NCI-H1092 (cell line): Measurements from ENCODE around the gene IL17RB.

ENCODE experiments used
- DNase-seq: peaks from one replicate; lab custom pipeline; 2025; lab: John Stamatoyannopoulos, UW

IL17RB gene, protein sequence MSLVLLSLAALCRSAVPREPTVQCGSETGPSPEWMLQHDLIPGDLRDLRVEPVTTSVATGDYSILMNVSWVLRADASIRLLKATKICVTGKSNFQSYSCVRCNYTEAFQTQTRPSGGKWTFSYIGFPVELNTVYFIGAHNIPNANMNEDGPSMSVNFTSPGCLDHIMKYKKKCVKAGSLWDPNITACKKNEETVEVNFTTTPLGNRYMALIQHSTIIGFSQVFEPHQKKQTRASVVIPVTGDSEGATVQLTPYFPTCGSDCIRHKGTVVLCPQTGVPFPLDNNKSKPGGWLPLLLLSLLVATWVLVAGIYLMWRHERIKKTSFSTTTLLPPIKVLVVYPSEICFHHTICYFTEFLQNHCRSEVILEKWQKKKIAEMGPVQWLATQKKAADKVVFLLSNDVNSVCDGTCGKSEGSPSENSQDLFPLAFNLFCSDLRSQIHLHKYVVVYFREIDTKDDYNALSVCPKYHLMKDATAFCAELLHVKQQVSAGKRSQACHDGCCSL

DNA sequence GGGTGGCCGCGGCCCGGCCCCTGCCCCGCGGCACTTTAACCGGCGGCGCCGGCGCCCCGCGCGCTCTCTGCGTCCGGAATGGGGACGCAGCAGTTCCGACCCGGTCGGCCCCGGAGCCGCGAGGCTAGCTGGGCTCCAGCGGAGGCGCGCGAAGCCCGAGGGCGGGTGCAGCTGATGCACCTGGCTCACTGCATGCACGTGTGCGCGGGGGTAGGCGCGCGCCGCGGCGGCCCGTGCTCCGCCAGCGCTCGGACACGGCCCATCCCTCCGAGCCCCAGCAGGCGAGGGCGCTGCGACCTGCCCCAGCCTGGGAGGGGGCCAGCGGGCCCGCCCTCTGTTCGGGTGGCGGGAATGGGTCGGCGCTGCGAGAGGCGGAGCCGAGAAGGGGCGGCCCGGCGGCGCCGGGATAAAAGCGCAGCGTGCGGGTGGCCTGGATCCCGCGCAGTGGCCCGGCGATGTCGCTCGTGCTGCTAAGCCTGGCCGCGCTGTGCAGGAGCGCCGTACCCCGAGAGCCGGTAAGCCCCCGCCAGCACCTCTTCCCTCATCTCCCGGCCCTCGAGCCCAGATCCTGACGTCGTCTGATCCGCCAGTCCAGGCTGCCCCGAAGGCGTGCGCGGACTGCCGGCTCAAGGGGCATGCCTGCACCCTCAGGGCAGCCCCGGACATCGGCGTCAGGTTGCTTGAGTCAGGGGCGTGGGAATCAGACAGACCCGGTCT is at the start of gene IL17RB, which contains the start of gene CHDH:
TSS of gene IL17RB (plus strand) at position 435 of the 717 bp plus-strand sequence. CDS start at position 456, 21 bp downstream.
TSS of gene CHDH (minus strand) at position 286 of the 717 bp plus-strand sequence. CDS start 22,411 bp downstream, outside the sequence.
- no peak for DNase-seq

DNA sequence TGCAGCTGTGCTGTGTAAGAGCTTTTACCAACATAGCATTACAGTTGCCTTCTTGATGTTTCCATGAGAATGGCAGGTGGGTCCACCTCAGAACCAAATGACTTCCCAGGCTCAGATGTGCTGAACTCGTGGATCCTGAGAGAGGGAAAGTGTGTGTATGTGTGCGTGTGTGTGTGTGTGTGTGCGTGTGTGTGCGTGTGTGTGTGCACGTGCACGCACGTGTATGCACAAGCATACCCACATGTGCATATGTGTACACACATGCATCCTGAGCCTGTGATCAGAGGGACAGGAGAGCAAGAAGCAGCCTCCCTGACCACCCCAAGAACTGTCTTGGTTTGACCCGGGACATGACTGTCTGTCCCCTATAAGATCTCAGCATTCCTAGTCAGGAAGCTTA is 48.2 kb upstream of the IL17RB start:
- no peak for DNase-seq

DNA sequence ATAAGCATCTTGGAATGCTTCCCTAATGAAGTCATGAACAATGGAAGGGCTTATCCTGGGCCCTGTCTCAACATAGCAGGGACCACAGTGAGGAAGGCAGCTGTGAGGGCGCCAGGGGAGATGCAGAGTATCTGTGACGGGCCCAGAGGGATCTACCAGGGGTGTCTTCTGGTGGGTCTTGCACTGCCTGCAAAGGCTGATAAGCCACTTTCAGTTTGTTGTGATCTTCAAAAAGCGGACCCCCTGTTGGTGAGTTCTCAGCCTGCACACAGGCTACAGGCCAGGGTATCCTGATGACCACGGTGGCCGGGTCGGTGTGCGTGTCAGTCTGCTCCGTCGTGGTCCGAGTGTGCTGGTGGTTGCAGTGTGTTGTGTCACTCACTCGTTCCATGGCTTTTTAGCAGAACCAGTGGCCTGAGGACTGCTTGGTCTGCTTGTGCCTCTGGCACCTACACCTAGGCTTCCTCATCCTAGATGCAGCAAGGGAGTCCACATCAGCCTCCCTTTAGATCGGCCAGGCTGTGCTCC is 47.0 kb upstream of the IL17RB start:
- no peak for DNase-seq

DNA sequence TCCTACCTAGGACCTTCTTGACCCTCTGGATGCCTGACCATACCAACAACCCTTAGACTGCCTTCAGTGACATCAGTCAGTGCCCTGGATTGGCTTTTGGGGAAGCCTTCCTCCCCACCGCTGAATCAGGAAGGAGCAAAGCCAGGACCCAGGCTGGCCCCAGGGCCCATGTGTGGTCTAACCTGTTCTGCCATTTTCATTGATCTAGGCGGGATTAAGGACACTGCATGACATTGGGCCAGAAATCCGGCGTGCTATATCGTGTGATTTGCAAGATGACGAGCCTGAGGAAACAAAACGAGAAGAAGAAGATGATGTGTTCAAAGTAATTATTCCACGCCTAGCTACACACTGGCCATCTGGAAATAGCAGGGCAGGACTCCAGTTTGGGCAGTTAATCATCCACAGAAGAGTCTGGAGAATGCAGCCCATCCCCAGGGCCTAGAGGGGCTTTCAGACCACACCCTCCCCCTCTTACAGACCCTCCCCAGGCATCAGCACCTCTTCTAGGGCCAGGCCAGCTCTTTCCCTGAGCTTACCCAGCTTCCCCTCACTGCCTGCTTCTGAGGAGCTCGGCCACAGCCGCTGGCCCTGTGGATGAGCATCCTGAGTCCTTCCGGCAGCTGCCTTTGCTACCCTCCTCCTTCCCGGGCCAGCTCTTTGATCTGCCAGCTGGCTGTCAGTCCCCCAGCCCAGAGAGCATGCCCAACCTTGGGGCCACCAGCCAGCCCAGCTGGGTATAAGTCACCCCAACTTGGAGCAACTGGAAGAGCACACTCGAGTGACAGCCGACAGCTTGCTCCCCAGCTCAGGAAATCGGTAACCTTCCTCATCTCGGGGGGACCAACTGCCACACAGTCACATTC is 46.1 kb upstream of the IL17RB start:
- no peak for DNase-seq

DNA sequence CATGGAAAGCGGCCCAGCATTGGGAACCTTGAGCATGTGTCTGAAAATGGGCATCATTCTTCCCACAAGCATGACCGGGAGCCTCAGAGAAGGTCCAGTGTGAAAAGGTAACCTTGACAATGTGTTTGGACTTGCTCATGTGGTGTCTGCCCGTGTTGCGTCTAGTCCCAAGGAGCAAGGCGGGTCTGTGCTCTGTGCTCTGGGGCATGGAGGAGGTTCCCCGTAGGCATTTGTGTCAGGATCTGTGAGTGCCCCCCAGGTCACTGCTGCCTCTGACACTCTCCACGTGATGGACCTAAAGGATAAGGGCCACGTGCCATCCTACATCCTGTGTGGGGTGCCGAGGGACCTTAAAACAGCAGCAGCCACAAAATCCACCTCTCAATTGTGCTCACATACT is 45.0 kb upstream of the IL17RB start:
- no peak for DNase-seq

DNA sequence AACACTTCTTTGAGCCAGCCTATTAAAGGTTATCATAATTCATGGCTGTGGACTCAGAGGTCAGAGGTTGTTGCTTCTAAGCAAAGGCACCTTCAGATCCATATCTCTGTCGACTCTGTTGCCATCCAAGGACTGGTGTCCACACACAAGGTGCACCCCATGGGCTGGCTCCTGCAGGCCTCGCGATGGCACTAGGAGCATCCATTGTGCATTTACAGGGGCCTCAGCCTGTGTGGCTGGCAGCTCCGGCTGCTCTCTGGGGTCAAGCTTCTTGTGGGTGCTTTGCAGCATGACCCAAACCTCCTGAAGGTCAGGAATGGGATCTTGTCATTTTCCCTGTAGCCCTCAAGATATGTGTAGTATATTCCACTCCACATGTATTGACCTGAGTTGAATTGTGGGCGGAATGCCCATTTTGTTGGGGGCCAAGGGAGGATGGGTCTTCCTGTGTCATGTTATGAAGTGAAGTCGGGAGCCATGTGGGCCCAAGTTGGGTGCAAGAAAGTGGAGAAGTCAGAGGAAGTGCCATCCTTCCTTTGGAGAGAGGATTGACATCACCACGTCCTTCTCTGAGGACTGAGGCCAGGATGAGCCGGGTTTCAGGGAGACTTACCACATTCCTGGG is 44.0 kb upstream of the IL17RB start:
- no peak for DNase-seq

DNA sequence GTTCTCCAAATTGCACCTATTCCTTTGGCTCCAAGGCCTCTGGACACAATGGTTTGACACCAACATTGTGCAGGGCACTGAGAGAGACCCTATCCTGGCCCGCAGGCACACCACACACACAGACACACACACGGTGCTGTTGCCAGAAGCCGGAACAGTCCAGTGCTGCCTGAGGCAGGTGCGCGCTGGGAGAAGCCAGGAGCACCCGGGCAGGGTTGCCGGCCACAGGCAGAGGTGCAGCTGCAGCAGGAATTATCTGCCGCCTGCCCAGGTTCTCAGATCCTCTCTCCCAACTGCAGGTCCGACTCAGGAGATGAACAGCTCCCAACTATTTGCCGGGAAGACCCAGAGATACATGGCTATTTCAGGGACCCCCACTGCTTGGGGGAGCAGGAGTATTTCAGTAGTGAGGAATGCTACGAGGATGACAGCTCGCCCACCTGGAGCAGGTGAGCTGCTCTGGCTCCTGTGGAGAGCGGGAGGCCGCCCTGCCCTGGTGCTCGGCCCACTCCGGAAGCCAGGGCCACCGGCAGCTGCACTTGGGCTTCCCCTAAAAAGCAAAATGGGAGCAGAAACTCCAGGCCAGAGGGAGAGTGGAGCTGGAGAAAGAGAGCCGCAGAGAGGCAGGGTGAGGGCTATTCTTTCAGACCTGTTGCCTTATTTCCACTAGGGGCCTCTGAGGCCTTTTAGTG is 43.1 kb upstream of the IL17RB start:
- peak; percentile 4 for DNase-seq

DNA sequence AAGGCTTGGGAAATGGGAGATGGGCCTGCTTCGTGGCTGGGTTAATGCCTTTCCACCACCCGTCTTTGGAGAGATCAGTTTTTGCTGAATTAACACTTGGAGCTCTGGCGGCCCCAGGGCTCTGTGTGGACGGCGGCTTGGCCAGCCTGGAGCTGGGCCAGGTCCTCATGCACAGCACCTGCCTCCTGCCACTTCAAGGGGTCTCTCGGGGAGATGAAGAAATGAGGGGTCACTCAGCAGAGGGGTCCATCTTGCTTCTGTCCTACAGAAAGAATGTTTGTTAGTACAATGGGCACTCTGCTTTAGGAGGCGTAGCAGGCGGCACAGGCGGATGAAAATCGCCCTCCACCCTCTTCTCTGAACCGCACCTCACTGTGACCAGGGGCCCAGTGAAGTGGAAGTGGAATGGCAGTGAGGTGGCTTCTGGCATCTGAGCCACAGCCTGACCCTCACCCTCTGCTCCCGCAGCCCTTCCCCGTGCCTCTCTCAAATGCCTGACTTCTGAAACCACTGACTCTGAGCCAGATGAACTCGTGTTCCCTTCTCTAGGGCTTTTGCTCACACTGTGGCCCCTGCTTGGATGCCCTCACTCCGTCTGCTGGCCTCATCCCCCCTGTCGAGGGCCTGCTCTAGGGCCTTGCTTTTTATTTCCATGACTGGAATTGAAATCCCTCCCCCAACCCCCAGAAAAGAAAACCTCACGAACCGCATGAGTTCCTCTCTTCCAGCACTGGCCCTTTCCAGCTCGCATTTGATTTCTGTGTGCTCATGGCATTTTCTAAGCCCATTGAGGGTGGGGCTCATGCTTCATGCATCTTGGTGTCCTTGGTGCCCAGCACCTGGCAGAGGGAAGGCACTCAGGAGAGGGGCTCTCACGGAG is 42.3 kb upstream of the IL17RB start:
- peak; percentile 4 for DNase-seq

DNA sequence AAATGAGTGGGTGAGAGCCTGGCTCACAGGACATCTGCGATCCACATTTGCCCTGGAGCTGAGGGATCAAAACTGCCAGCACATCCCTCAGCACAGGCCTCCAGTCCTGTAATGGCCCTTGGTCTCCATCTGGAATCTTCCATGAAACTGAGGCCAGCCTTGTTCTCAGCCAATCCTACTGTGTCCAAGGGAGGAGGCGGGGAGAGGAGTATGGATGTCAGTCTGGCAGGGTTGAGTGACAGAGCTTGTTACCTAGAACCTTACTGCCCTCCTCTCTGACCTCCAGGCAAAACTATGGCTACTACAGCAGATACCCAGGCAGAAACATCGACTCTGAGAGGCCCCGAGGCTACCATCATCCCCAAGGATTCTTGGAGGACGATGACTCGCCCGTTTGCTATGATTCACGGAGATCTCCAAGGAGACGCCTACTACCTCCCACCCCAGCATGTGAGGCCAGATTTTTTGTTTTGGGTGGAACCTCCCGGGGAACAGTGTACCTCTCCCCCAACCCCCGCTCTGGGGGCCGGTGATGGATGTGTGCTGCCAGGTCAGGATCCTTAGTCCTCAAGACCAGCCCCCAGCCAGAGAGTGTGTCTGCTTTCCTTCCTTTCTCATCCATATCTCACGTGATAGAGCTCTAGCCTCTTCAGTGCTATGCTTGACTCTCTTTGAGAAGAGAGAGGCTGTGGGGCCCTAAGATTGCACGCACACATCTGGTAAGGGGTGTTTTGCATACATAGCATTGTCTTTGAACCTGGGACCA is 41.5 kb upstream of the IL17RB start:
- no peak for DNase-seq

DNA sequence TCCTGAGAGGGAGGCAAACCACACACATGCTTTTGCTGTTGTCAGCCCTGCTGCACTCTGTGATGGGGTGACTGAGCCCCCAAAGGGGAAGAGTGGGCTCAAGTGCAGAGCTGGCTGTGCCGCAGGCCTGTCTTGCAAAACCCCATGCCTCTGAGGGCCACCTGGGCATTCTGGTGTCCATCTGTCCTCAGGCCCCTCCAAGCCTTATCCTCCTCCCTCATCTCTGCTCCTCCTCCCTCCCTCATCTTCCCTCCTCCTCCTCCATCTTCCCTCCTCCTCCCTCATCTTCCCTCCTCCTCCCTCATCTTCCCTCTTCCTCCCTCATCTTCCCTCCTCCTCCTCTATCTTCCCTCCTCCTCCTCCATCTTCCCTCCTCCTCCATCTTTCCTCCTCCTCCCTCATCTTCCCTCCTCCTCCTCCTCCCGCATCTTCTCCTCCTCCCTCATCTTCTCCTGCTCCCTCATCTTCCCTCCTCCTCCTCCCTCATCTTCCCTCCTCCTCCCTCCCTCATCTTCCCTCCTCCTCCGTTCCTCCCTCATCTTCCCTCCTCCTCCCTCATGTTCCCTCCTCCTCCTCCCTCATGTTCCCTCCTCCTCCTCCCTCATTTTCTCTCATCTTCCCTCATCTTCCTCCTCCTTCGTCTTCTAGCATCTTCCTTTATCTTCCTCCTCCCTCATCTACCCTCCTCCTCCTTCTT is 40.8 kb upstream of the IL17RB start:
- no peak for DNase-seq

DNA sequence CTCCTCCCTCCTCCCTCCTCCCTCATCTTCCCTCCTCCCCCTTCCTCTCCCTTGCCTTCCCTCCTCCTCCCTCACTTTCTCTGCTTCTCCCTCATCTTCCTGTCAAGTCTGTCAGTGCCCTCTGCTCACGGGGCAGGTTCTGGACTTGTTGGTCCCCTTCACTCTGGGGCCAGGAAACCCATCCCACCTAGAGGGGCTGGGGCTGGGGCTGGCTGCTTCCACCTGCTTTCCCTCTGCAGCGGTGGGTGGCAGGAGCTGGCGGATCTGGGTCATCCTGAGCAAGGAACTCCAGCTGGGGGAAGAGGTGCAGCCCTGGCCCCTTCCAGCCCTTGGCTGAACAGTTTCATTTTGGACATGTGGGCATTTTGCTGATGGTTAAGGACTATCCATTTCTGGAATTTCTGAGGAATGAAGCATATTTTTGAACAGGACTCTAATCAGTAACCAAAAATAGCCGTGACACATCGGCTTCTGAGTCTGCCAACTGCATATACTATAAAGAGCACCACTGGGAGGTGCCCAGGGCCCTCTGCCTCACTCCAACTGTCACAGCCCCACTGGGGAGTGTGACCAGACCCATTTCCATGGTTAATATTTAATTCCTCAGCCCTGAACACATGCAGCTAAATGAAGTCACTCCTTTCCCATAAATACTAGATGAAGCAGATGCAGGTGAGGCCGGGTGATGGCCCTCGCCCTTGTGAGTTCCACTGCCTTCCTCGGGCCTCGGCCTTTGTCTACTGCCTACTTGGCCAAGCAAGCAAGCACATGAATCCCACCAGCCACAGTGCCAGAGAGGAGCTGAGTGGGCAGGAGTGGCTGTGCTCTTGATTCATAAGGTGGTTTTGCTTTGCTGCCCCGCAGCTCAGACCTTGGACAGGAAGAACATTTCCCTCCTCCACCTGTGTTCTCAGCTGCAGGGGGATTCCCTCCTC is 39.9 kb upstream of the IL17RB start:
- no peak for DNase-seq

DNA sequence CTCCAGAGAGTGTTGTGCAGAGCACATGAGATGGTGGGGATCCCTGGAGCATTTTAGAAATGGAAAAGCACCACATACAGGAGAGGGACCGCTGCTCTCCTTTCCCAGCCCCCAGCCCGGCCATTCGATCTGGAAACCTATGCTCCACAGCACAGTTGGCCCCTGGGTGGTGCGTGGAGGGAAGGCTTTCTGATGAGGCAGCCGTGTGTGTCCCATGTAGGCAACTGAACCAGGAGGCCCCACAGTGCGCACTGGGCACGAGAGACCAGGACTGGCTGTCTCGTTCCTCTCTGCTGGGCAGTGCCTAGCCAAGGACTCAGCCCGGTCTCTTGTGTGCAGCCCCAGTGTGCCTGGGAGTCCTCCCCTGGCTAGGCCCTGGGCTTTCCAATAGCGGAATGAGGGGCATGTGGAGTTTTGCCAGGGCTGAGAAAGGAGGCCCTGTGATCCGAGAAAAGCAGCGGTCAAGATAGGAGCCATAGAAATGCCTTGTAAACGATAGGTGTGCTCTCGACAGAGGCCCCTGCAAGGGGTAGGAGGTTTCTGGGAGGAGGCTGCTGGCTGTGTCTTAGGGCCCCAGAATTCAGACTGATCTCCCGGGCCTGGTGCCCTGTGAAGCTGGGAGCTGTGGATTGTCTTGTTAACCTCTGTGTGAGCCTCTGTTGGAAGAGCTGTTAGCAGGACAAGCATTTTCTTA is 39.1 kb upstream of the IL17RB start:
- DNase-seq, result no peak

DNA sequence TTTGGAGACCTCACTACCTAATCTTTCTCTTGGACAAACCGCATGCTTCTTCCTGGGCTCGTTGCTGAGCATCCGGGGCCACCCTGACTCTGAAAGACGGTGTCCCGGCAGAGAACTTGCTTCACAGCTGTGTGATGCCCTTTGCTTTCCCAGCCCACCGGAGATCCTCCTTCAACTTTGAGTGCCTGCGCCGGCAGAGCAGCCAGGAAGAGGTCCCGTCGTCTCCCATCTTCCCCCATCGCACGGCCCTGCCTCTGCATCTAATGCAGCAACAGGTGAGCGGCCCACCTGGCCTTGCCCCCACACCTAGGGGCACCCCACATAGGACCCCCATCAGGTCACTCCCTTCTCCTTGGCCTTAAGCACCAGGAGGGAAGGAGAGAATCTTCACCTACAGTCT is 37.9 kb upstream of the IL17RB start:
- no peak for DNase-seq

DNA sequence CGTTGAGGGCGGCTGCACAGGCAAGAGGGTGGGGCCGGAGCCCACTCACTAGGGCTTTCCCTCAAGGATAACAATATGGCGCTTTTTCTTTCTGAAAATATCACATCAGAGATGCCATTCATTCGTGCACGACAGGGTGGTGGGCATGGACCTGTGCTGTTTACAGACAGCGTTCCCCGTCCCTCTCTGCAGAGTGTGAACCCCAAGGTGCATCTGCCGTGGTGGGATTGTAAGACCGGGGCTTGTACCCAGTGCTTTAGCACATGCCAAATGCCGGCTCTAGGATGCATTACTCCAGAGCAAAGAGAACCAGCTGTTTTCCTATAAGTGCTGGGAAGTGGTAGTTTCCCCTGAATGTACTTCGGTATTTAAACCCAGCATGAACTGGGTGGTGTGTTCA is 37.1 kb upstream of the IL17RB start:
- no peak for DNase-seq

DNA sequence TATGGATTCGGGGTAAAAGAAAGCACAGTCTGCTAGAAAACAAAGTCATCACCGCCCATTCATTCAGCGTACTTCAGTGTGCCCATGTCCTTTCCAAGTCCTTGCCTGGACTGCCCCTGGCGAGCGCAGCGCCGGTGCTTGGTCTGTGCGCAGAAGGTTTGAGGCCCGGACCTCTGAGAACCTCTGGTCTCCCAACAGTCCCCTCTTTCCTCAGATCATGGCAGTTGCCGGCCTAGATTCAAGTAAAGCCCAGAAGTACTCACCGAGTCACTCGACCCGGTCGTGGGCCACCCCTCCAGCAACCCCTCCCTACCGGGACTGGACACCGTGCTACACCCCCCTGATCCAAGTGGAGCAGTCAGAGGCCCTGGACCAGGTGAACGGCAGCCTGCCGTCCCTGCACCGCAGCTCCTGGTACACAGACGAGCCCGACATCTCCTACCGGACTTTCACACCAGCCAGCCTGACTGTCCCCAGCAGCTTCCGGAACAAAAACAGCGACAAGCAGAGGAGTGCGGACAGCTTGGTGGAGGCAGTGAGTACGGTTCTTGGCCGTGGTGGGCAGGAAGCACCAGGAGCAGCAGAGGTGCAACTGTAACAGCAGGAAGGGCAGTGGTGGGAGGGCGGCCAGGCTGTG is 36.5 kb upstream of the IL17RB start:
- DNase-seq, result no peak
